Measurements from ENCODE around the gene FOXP1. TPM values are rescaled to one million over a fixed set of nuclear protein-coding genes. Genes with fewer than 3 reads are reported as not detected.
A peak's percentile ranks its signal among the peaks of the same experiment; 100 is the strongest.

The FOXP1 gene
- total and polyA plus RNA-seq, 8 donors = 95.1 to 143 (median 123) TPM

DNA sequence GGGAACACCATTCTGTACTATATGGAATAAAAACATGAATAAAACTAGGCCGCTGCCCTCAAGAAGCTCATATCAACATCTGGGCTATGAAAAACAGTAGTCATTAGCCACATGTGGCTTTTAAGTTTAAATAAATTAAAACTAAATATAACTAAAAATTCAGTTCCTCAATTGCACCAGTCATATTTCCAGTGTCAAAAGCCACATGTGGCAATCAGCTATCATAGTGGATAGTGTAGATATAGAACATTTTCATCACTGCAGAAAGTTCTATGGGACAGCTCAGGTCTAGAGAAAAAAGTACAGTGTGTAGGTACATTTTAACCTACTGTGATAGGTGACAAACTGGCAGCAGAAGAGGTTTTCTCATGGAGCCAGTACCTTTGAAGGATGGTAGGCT, 261.4 kb downstream of the FOXP1 start:
- Histone ChIP-seq H3K36me3 (no peaks in the 10 kb centered on the region), H3K4me3 (no peak overlapping the region), H3K9me3 (no peaks in the 10 kb centered on the region), H3K4me1 (peaks cover 0 to 18% of the 10 kb centered on the region in 2 donors), H3K27ac (no peak overlapping the region), H3K27me3 (no peaks in the 10 kb centered on the region)
- intact Hi-C loops (cut with DNase I) = no loop called here
- ATAC-seq (no peak), DNase-seq (no peak)
- TF ChIP-seq, protein P1, sequence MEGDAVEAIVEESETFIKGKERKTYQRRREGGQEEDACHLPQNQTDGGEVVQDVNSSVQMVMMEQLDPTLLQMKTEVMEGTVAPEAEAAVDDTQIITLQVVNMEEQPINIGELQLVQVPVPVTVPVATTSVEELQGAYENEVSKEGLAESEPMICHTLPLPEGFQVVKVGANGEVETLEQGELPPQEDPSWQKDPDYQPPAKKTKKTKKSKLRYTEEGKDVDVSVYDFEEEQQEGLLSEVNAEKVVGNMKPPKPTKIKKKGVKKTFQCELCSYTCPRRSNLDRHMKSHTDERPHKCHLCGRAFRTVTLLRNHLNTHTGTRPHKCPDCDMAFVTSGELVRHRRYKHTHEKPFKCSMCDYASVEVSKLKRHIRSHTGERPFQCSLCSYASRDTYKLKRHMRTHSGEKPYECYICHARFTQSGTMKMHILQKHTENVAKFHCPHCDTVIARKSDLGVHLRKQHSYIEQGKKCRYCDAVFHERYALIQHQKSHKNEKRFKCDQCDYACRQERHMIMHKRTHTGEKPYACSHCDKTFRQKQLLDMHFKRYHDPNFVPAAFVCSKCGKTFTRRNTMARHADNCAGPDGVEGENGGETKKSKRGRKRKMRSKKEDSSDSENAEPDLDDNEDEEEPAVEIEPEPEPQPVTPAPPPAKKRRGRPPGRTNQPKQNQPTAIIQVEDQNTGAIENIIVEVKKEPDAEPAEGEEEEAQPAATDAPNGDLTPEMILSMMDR (IDR thresholded peaks at IDR 0.05) = no peak

- H3K4me1 ChIP-seq = peaks cover 0 to 22% of the 10 kb centered on the region in 2 donors
- no peak for ATAC-seq
- DNase-seq = no peak
- no peak overlapping the region for H3K4me3 ChIP-seq
- no peak overlapping the region for H3K27ac ChIP-seq
- H3K27me3 ChIP-seq = no peaks in the 10 kb centered on the region
- intact Hi-C loops (cut with DNase I) = loop anchor here in 1 of 2 donors (10.0 kb wide), 1 partner anchor 265 kb away; the partner anchor contains the start of gene FOXP1
- TF ChIP-seq, protein P1 (IDR thresholded peaks at IDR 0.05) = no peak
- no peaks in the 10 kb centered on the region for H3K36me3 ChIP-seq
- no peaks in the 10 kb centered on the region for H3K9me3 ChIP-seq
These were observed 263.8 kb downstream of the FOXP1 start for GRCh38 chr3:71319771-71320170.

DNA sequence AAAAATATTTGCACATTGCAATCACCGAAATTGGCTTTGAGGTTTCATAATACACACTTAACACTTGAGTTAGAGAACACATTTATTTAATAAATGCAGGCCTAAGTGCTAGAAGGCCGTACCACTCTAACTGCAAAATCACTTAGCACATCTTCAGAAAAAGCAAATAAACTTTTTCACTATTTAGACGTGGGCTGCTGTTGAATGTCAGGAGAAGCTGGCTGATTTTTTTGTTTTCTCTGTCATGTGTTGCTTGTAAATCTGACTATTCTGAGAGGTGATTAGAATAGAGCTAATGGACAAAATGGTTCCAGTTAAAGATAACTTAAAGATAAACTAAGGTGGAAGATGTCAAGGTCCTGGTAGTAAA, 265.1 kb downstream of the FOXP1 start:
- TF ChIP-seq, protein P1 (IDR thresholded peaks at IDR 0.05) = no peak
- intact Hi-C loops (cut with DNase I) = loop anchor here in 1 of 2 donors (10.0 kb wide), 1 partner anchor 266 kb away; the partner anchor contains the start of gene FOXP1
- Histone ChIP-seq H3K27me3 (no peaks in the 10 kb centered on the region), H3K27ac (peak overlapping the region; percentile 10 to 49), H3K4me1 (peaks cover 0 to 22% of the 10 kb centered on the region in 2 donors), H3K4me3 (no peak overlapping the region), H3K9me3 (no peaks in the 10 kb centered on the region), H3K36me3 (no peaks in the 10 kb centered on the region)
- ATAC-seq (peak; percentile 68), DNase-seq (no peak)

DNA sequence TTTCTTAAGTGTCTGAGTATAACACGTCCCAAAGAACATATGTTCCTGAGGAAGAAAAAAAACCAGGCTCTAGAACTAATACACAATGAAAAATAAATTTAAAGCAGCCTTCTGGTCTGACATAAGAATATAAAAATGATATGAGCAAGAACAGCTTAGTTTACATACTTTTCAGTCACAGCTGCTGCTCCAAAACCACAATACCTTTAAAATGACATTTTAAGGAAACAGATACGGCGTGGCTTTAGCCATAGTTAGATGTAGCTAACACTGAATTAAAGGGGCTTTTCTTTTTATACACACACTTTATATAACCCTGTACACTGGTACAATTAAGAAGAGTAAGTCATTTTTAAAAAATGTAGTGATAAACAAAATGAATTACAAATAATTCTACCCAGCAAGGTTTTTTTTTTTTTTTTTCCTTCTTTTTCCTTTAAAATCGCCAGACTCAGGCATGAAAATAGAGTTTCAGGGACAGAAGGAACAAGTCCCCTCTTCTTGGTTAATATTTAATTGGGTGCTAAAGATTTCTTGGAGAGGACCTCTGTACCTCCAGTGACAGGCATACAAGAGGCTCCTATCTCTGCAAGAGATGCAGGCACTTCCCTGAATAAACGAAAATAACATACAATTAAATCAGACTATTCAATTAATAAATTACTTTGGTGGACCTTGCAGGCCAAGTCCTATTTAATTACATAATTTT, 265.6 kb downstream of the FOXP1 start:
- H3K27ac ChIP-seq = peak overlapping the region; percentile 49 to 76

DNA sequence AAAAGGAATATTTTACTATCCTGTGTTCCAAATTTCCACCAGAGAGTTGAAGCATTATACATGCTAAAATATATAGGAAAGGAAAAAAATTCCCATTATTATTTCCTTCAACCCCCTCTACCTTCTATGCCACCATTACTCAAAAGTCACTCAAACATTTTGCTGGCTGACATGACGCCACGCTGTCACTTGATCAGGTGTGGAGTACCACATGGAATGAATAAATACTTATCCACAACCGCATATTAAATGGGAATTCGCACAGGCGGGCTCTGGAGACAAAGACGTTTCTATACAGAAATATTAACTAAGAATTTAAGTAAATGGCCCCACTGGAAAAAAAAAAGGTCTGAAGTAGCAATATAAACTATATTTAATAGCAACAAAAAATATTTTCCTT, 266.4 kb downstream of the FOXP1 start:
- peak; percentile 69 for ATAC-seq
- peak overlapping the region; percentile 49 to 76 for H3K27ac ChIP-seq
- peak in 1 of 4 donors; percentile 24 for DNase-seq

More for the DNA sequence above, 265.6 kb downstream of the FOXP1 start:
- DNase-seq (no peak), ATAC-seq (peak; percentile 75)
- intact Hi-C loops (cut with DNase I) = loop anchor here in 1 of 2 donors (10.0 kb wide), 1 partner anchor 267 kb away; the partner anchor contains the start of gene FOXP1
- H3K36me3 ChIP-seq = no peaks in the 10 kb centered on the region
- H3K4me3 ChIP-seq = no peak overlapping the region
- H3K27me3 ChIP-seq = no peaks in the 10 kb centered on the region
- H3K9me3 ChIP-seq = no peaks in the 10 kb centered on the region
- peaks cover 0 to 22% of the 10 kb centered on the region in 2 donors for H3K4me1 ChIP-seq
- TF ChIP-seq, protein P1 (IDR thresholded peaks at IDR 0.05) = no peak

More for the DNA sequence above, 266.4 kb downstream of the FOXP1 start:
- Histone ChIP-seq H3K27me3 (no peaks in the 10 kb centered on the region), H3K36me3 (no peaks in the 10 kb centered on the region), H3K9me3 (no peaks in the 10 kb centered on the region), H3K4me1 (peaks cover 0 to 22% of the 10 kb centered on the region in 2 donors), H3K4me3 (no peak overlapping the region)
- TF ChIP-seq, protein P1 (IDR thresholded peaks at IDR 0.05) = no peak
- intact Hi-C loops (cut with DNase I) = loop anchor here in 1 of 2 donors (10.0 kb wide), 1 partner anchor 268 kb away; the partner anchor contains the start of gene FOXP1
